ENCODE measurements around the gene ANKHD1.

GRCh38 chr5:140548791-140549190 is 147.2 kb downstream of the ANKHD1 start:
- TF ChIP-seq SP2 (tag by site-specific recombination; IDR thresholded peaks at IDR 0.05): no peak
- no peak for TF ChIP-seq ZBTB20 (tag by site-specific recombination; IDR thresholded peaks at IDR 0.05)
- no peak for TF ChIP-seq PBX3 (CRISPR knock-in tag; IDR thresholded peaks at IDR 0.05)
- TF ChIP-seq ZNF202 (tag by site-specific recombination; IDR thresholded peaks at IDR 0.05; ENCODE audit: borderline replicate concordance): no peak
- no peak for TF ChIP-seq CTCF (tag by site-specific recombination; IDR thresholded peaks at IDR 0.05)
- no peak for TF ChIP-seq ZBTB49 (tag by site-specific recombination; IDR thresholded peaks at IDR 0.05; ENCODE audit: low read depth)
- TF ChIP-seq BCL11B (tag by site-specific recombination; IDR thresholded peaks at IDR 0.05; ENCODE audit: low read depth): no peak
- TF ChIP-seq KLF10 (tag by site-specific recombination; IDR thresholded peaks at IDR 0.05): no peak
- no peak for TF ChIP-seq ZNF174 (tag by site-specific recombination; IDR thresholded peaks at IDR 0.05)
- no peak for TF ChIP-seq SALL2 (tag by site-specific recombination; IDR thresholded peaks at IDR 0.05; ENCODE audit: borderline replicate concordance)
- no peak for TF ChIP-seq ZNF654 (tag by site-specific recombination; IDR thresholded peaks at IDR 0.05; ENCODE audit: low read depth)
- no peak for TF ChIP-seq ZNF138 (tag by site-specific recombination; IDR thresholded peaks at IDR 0.05; ENCODE audit: borderline replicate concordance)

Data from HEK293 (cell line).